DND-41 (cell line): ENCODE measurements around the gene ASB1.

Experiments used
- ATAC-seq: fragments of 200-7000 bp; cut with Tn5 transposase; 3 replicates; pipeline ENCODE4 v1.9.1; 2021; ENCODE audit warnings: low read depth; ENCODE audit not compliant: insufficient read depth
- DNase-seq: peaks from one replicate; pipeline ENCODE4 v3.0.0-alpha.2; 2020
- H2AFZ ChIP-seq: 2 replicates; pipeline ENCODE4 v1.6.0; 2012; ENCODE audit warnings: low read depth, low read length
- H3K27ac ChIP-seq: 2 replicates; pipeline ENCODE4 v1.5.1; 2012; ENCODE audit warnings: low read length, inconsistent platforms
- H3K27me3 ChIP-seq: fragments of 200-600 bp; sonication (generic); 2 replicates; pipeline ENCODE4 v1.6.0; 2012; ENCODE audit warnings: low read length, mild to moderate bottlenecking, inconsistent platforms; ENCODE audit not compliant: insufficient read depth, poor library complexity
- H3K36me3 ChIP-seq: 2 replicates; pipeline ENCODE4 v1.5.1; 2012; ENCODE audit warnings: low read length, inconsistent platforms; ENCODE audit not compliant: insufficient read depth
- H3K4me1 ChIP-seq: 2 replicates; pipeline ENCODE4 v1.5.1; 2012; ENCODE audit warnings: mild to moderate bottlenecking, low read length; ENCODE audit not compliant: insufficient read depth
- H3K4me2 ChIP-seq: 2 replicates; pipeline ENCODE4 v1.6.0; 2012; ENCODE audit warnings: mild to moderate bottlenecking, moderate library complexity, low read length, inconsistent platforms; ENCODE audit not compliant: insufficient read depth
- H3K4me3 ChIP-seq, 2 experiments: fragments of 200-600 bp in 1 of 2; shearing (Covaris generic) in 1 of 2; 2 replicates each; pipeline ENCODE4 v1.5.1; 2012 to 2016; ENCODE audit warnings: inconsistent platforms in 2 of 2, low read length in 2 of 2, mild to moderate bottlenecking in 2 of 2, low read depth in 1 of 2, moderate library complexity in 1 of 2
- H3K79me2 ChIP-seq: 2 replicates; pipeline ENCODE4 v1.6.0; 2012; ENCODE audit warnings: low read length, inconsistent platforms; ENCODE audit not compliant: insufficient read depth
- H3K9ac ChIP-seq: 2 replicates; pipeline ENCODE4 v1.6.0; 2012; ENCODE audit warnings: low read depth, mild to moderate bottlenecking, inconsistent platforms, low read length, moderate library complexity
- H3K9me3 ChIP-seq: 2 replicates; pipeline ENCODE4 v1.5.1; 2012; ENCODE audit warnings: low read length, moderate library complexity, mild to moderate bottlenecking, inconsistent platforms; ENCODE audit not compliant: insufficient read depth, severe bottlenecking
- H4K20me1 ChIP-seq: 2 replicates; pipeline ENCODE4 v1.6.0; 2012; ENCODE audit warnings: low read length; ENCODE audit not compliant: insufficient read depth
- EZH2 ChIP-seq: IDR thresholded peaks from 3 replicates; pipeline ENCODE4 v1.6.1; 2012; ENCODE audit warnings: borderline replicate concordance, low read depth, mild to moderate bottlenecking, moderate library complexity, low read length, inconsistent platforms; ENCODE audit not compliant: severe bottlenecking
- TF ChIP-seq, protein P1 (sequence below): IDR thresholded peaks from 2 replicates; pipeline ENCODE4 v1.5.1; 2012; ENCODE audit warnings: borderline replicate concordance, low read length, moderate library complexity, mild to moderate bottlenecking; ENCODE audit not compliant: poor library complexity, severe bottlenecking; ENCODE audit errors: extremely low read depth

The ASB1 gene

DNA sequence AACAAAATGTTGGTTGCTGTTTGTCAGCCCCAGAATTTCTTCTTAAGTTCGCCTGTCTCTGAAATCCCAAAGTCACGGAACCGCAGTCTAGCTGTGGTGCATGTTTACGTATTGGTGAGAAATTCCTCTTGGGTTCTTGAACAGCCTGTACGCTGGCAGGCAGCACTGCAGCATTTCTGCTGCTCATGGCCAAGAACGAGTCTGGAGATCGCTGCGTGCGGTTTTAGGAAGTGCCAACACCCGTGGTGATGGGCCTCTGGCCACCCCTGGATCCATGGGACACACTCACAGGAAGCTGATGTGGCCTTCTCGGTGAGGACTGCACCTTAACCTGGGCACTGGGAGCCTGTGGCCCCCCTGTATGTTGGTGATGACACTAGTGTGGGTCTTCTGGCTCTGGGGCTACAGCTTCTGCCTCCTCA is 23.7 kb downstream of the ASB1 start:
- no peak overlapping the region for H3K4me2 ChIP-seq
- no peaks in the 10 kb centered on the region for H3K27me3 ChIP-seq
- no peak overlapping the region for H3K27ac ChIP-seq

DNA sequence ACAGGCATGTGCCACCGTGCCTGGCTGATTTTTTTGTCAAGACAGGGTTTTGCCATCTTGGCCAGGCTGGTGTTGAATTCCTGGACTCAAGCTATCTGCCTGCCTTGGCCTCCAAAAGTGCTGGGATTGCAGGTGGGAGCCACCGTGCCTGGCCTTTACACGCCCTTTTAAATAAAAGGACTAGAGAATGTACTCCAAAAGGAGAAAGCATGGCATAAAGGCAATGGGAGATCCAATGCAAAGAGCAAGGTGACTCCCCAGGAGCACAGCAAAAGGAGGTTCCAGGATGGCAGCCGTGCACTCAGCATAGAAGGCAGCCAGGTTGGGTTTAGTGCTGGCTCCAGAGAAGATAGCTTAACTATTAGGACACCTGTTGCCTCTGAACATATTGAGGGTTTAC is 27.1 kb downstream of the ASB1 start:
- Histone ChIP-seq H3K9me3 (no peaks in the 10 kb centered on the region), H3K4me2 (no peak overlapping the region)
- no peak for ATAC-seq

More for the DNA sequence above, 23.7 kb downstream of the ASB1 start:
- Histone ChIP-seq H3K9me3 (no peaks in the 10 kb centered on the region), H4K20me1 (peaks cover 30% of the 10 kb centered on the region), H3K4me3 (no peak overlapping the region), H3K36me3 (peaks cover 66% of the 10 kb centered on the region), H3K9ac (no peak overlapping the region), H2AFZ (no peak overlapping the region), H3K79me2 (peaks cover 10% of the 10 kb centered on the region; the same call in 1 of the 2 replicates), H3K4me1 (no peaks in the 10 kb centered on the region)
- TF ChIP-seq EZH2: no peak
- TF ChIP-seq, protein P1, sequence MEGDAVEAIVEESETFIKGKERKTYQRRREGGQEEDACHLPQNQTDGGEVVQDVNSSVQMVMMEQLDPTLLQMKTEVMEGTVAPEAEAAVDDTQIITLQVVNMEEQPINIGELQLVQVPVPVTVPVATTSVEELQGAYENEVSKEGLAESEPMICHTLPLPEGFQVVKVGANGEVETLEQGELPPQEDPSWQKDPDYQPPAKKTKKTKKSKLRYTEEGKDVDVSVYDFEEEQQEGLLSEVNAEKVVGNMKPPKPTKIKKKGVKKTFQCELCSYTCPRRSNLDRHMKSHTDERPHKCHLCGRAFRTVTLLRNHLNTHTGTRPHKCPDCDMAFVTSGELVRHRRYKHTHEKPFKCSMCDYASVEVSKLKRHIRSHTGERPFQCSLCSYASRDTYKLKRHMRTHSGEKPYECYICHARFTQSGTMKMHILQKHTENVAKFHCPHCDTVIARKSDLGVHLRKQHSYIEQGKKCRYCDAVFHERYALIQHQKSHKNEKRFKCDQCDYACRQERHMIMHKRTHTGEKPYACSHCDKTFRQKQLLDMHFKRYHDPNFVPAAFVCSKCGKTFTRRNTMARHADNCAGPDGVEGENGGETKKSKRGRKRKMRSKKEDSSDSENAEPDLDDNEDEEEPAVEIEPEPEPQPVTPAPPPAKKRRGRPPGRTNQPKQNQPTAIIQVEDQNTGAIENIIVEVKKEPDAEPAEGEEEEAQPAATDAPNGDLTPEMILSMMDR: no peak
- ATAC-seq (no peak), DNase-seq (no peak)

DNA sequence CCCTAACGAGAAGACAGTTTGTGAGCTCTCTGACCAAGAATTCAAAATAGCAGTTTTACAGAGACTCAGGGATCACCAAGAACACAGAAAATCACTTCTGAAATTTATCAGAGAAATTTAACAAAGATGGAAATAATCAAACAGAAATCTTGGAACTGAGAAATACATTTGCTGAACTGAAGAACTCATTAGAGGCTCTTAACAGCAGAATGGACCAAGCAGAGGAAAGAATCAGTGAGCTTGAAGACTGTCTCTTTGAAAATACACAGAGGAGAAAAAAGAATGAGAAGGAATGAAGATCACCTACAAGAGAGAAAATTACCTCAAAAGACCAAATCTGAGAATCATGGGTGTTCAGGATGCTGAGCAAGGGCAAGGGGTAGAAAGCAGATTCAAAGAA is 29.7 kb downstream of the ASB1 start:
- TF ChIP-seq EZH2: no peak
- TF ChIP-seq, protein P1: no peak
- Histone ChIP-seq H3K79me2 (no peaks in the 10 kb centered on the region), H3K4me2 (no peak overlapping the region), H3K27ac (no peak overlapping the region), H3K4me1 (no peaks in the 10 kb centered on the region), H3K9ac (no peak overlapping the region), H3K4me3 (no peak overlapping the region), H4K20me1 (no peaks in the 10 kb centered on the region), H3K9me3 (no peaks in the 10 kb centered on the region), H3K36me3 (peaks cover 8% of the 10 kb centered on the region), H2AFZ (no peak overlapping the region), H3K27me3 (no peaks in the 10 kb centered on the region)
- no peak for DNase-seq
- no peak for ATAC-seq

More for the DNA sequence above, 27.1 kb downstream of the ASB1 start:
- H3K27me3 ChIP-seq: no peaks in the 10 kb centered on the region
- no peaks in the 10 kb centered on the region for H3K4me1 ChIP-seq
- H3K27ac ChIP-seq: no peak overlapping the region
- no peak overlapping the region for H3K4me3 ChIP-seq
- H4K20me1 ChIP-seq: peaks cover 20% of the 10 kb centered on the region
- TF ChIP-seq, protein P1: no peak
- no peak for TF ChIP-seq EZH2
- H3K79me2 ChIP-seq: 0 out of 2 replicates have a peak, but pooled peaks cover 3% of the 10 kb centered on the region
- peaks cover 32% of the 10 kb centered on the region for H3K36me3 ChIP-seq
- H3K9ac ChIP-seq: no peak overlapping the region
- no peak overlapping the region for H2AFZ ChIP-seq
- DNase-seq: no peak
